HepG2 (cell line): Measurements from ENCODE around the gene NCOA6. TPM values are rescaled to one million over a fixed set of nuclear protein-coding genes. Genes with fewer than 3 reads are reported as not detected.

ENCODE experiments used
- ARHGAP35 ChIP-seq: sonication (generic); formaldehyde crosslinking; IDR thresholded peaks from 2 replicates; pipeline ENCODE4 v1.9.0; 2022; ENCODE audit warnings: mild to moderate bottlenecking, inconsistent platforms, moderate library complexity, missing genetic modification reagents, borderline replicate concordance
- CAMTA2 ChIP-seq: sonication (generic); formaldehyde crosslinking; IDR thresholded peaks from 2 replicates; pipeline ENCODE4 v1.4.0; 2020; ENCODE audit warnings: mild to moderate bottlenecking, missing genetic modification reagents, borderline replicate concordance
- DMAP1 ChIP-seq: IDR thresholded peaks from 2 replicates; pipeline ENCODE4 v1.6.1; 2016
- DRAP1 ChIP-seq: IDR thresholded peaks from 2 replicates; pipeline ENCODE4 v1.6.1; 2016; ENCODE audit warnings: missing genetic modification reagents, missing compliant biosample characterization
- EP300 ChIP-seq, 3 experiments: sonication (generic) in 1 of 3; formaldehyde crosslinking in 1 of 3; IDR thresholded peaks; 2 replicates each; pipeline versions ENCODE4 v1.5.1 to v1.6.1; 2011 to 2020; ENCODE audit warnings: low read depth in 2 of 3, low read length in 2 of 3, borderline replicate concordance in 1 of 3, improper control_type of control experiment in 1 of 3, mild to moderate bottlenecking in 1 of 3, missing genetic modification reagents in 1 of 3, moderate library complexity in 1 of 3
- FOXJ3 ChIP-seq: sonication (generic); formaldehyde crosslinking; IDR thresholded peaks from 2 replicates; pipeline ENCODE4 v1.4.0; 2020; ENCODE audit warnings: missing genetic modification reagents, mild to moderate bottlenecking, borderline replicate concordance
- MBD4 ChIP-seq: IDR thresholded peaks from 2 replicates; pipeline ENCODE4 v1.6.1; 2012; ENCODE audit warnings: low read length, inconsistent platforms, borderline replicate concordance
- MED13 ChIP-seq: sonication (generic); formaldehyde crosslinking; IDR thresholded peaks from 2 replicates; pipeline ENCODE4 v1.5.0; 2020; ENCODE audit warnings: missing genetic modification reagents
- MEF2D ChIP-seq: sonication (generic); formaldehyde crosslinking; IDR thresholded peaks from 2 replicates; pipeline ENCODE4 v1.5.1; 2020; ENCODE audit warnings: mild to moderate bottlenecking, missing genetic modification reagents
- MTA1 ChIP-seq: sonication (generic); formaldehyde crosslinking; IDR thresholded peaks from 2 replicates; pipeline ENCODE4 v1.4.0; 2020; ENCODE audit warnings: missing genetic modification reagents, mild to moderate bottlenecking, borderline replicate concordance
- MYNN ChIP-seq: sonication (generic); formaldehyde crosslinking; IDR thresholded peaks from 2 replicates; pipeline ENCODE4 v1.4.0; 2020; ENCODE audit warnings: mild to moderate bottlenecking, low read depth, missing genetic modification reagents
- PCBP1 ChIP-seq: fragments of 200-400 bp; formaldehyde crosslinking; IDR thresholded peaks from 2 replicates; pipeline ENCODE4 v1.6.1; 2017; ENCODE audit warnings: mild to moderate bottlenecking, low read depth, low read length, borderline replicate concordance
- POGZ ChIP-seq: sonication (generic); formaldehyde crosslinking; IDR thresholded peaks from 2 replicates; pipeline ENCODE4 v1.4.0; 2020; ENCODE audit warnings: mild to moderate bottlenecking, missing genetic modification reagents
- RFX1 ChIP-seq: fragments of 450-650 bp; IDR thresholded peaks from 2 replicates; pipeline ENCODE4 v1.6.1; 2017
- THYN1 ChIP-seq: sonication (generic); formaldehyde crosslinking; IDR thresholded peaks from 2 replicates; pipeline ENCODE4 v1.8.1; 2023; ENCODE audit warnings: low read depth, mild to moderate bottlenecking, moderate library complexity, missing genetic modification reagents, borderline replicate concordance
- UBTF ChIP-seq: sonication (generic); formaldehyde crosslinking; IDR thresholded peaks from 2 replicates; pipeline ENCODE4 v1.4.0; 2020; ENCODE audit warnings: mild to moderate bottlenecking, missing genetic modification reagents
- ZFP36 ChIP-seq: fragments of 150-350 bp; IDR thresholded peaks from 2 replicates; pipeline ENCODE4 v1.6.1; 2018; ENCODE audit warnings: borderline replicate concordance, low read length, low read depth; ENCODE audit not compliant: partially characterized antibody
- ZHX1 ChIP-seq: sonication (generic); formaldehyde crosslinking; IDR thresholded peaks from 2 replicates; pipeline ENCODE4 v1.8.1; 2022; ENCODE audit warnings: low read depth, mild to moderate bottlenecking, missing genetic modification reagents
- ZNF556 ChIP-seq: sonication (generic); formaldehyde crosslinking; IDR thresholded peaks from 2 replicates; pipeline ENCODE4 v1.4.0; 2020; ENCODE audit warnings: mild to moderate bottlenecking, missing genetic modification reagents, borderline replicate concordance
- ZNF589 ChIP-seq: sonication (generic); formaldehyde crosslinking; conservative IDR thresholded peaks from 2 replicates; pipeline ENCODE4 v1.8.0; 2022; ENCODE audit warnings: mild to moderate bottlenecking, moderate library complexity, missing genetic modification reagents
- ZNF703 ChIP-seq: sonication (generic); formaldehyde crosslinking; IDR thresholded peaks from 2 replicates; pipeline ENCODE4 v1.5.1; 2020; ENCODE audit warnings: missing genetic modification reagents, mild to moderate bottlenecking, moderate library complexity, borderline replicate concordance
- polyA plus RNA-seq, 8 experiments: library from polyadenylated mRNA; depleted of rRNA in 3 of 8; stranded (reverse) in 7 of 8; unstranded in 1 of 8; fragments of >200 nt; fragmentation: Illumina TruSeq in 4 of 8; extraction: Trizol in 4 of 8; gene quantifications; 2 replicates each; pipeline versions ENCODE4 v1.2.1 to v1.2.3, GENCODE V29; 2011 to 2016; ENCODE audit warnings: low read depth in 4 of 8, missing spikeins in 1 of 8, mixed read lengths in 1 of 8; ENCODE audit not compliant: insufficient read depth in 1 of 8
- total RNA-seq, 5 experiments: library from RNA; depleted of rRNA; stranded (reverse); fragments of >200 nt; fragmentation: Illumina TruSeq; extraction: Trizol; gene quantifications; 2 replicates each; pipeline ENCODE4 v1.2.3, GENCODE V29; 2016; ENCODE audit warnings: low read depth in 1 of 5
- TF ChIP-seq, protein P1 (sequence below): sonication (generic); formaldehyde crosslinking; IDR thresholded peaks from 2 replicates; pipeline ENCODE4 v1.8.1; 2023; ENCODE audit warnings: mild to moderate bottlenecking, moderate library complexity, missing genetic modification reagents

Gene NCOA6
- total and polyA plus RNA-seq, 2 of the 13 experiments (the other 11 are each of a cell fraction or from before 2014, with no cell fraction given): 11.2 to 29.3 TPM

DNA sequence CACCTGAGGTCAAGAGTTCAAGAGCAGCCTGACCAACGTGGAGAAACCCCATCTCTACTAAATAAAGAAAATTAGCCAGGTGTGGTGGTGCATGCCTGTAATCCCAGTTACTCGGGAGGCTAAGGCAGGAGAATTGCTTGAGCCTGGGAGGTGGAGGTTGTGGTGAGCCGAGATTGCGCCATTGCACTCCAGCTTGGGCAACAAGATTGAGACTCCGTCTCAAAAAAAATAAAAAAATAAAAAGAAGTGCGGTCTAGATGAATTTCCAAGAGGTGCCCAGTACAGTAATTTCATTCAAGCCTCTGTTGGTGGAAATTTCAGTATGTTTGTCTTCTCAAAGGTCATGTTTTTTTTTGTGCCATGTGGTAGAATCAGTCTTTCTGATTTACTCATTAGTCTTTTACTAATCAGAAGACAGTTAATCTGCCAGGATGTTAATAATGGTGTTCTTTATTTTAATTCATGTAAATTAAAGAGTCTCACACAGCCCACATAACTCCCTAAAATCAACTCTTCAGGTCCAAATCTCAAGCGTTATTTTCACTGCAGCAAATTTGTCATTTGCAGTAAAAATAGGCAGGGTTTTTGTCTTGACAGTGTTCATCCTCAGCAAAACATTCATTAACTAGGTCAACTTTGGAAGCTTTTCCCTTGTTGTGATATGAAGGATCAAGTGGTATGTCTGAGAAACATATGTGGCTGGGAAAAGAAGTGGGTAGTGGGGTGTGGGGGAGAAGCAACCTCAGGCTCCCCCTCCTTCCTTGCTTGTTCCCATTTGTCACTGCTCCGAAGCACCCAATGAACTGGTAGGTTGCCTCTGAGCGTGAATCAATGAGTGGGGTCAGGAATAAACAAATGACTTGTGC, 108.0 kb downstream of the NCOA6 start (continued):
- no peak for TF ChIP-seq ZHX1 (CRISPR knock-in tag)
- TF ChIP-seq MEF2D (CRISPR knock-in tag): no peak
- TF ChIP-seq ZNF589: no peak
- no peak for TF ChIP-seq CAMTA2 (CRISPR knock-in tag)
- no peak for TF ChIP-seq THYN1 (CRISPR knock-in tag)
- TF ChIP-seq POGZ (CRISPR knock-in tag): peak; percentile 73; the same call in 1 of the 2 replicates
- no peak for TF ChIP-seq ZNF703 (CRISPR knock-in tag)
- TF ChIP-seq PCBP1: no peak
- peak; percentile 64; the same call in 1 of the 2 replicates for TF ChIP-seq MBD4
- no peak; the same call in 1 of the 2 replicates for TF ChIP-seq UBTF (CRISPR knock-in tag)
- no peak; the same call in 1 of the 2 replicates for TF ChIP-seq ZNF556 (CRISPR knock-in tag)
- no peak for TF ChIP-seq MYNN (CRISPR knock-in tag)
- no peak for TF ChIP-seq ARHGAP35 (CRISPR knock-in tag)
- TF ChIP-seq, protein P1, sequence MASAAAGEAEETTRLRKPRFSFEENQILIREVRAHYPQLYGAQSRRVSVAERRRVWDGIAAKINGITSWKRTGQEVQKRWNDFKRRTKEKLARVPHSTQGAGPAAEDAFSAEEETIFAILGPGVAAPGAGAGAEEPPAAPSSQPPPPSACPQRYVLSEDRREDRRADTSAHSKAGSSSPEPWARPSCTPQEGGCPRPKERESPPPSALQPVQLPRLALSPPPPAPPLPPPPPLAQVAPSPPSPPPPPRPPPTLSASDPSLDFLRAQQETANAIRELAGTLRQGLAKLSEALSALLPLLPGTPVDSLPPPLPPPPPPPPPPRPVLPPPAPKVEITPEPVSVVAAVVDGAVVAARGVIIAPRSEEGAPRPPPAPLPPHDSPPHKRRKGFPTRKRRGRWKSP (CRISPR knock-in tag): no peak
- peak; percentile 77; the same call in 1 of the 2 replicates for TF ChIP-seq MTA1
- TF ChIP-seq RFX1: no peak
- TF ChIP-seq DRAP1 (CRISPR knock-in tag): no peak
- no peak for TF ChIP-seq ZFP36
- TF ChIP-seq MED13: no peak
- peak in 1 of 2 experiments; percentile 61; a peak in 2 of 4 replicates for TF ChIP-seq EP300 (IDR thresholded peaks at IDR 0.05; ENCODE audit: low read depth in 2 of 2, low read length in 2 of 2)
- no peak for TF ChIP-seq EP300 (CRISPR knock-in tag; IDR thresholded peaks at IDR 0.05; ENCODE audit: borderline replicate concordance)
- peak; percentile 76; the same call in 1 of the 2 replicates for TF ChIP-seq FOXJ3 (CRISPR knock-in tag)
- no peak for TF ChIP-seq DMAP1 (CRISPR knock-in tag)
